Transverse colon (tissue), 4 donors: ENCODE data around the gene FARSB.

ENCODE experiments used
- CTCF ChIP-seq, 5 experiments: fragments of 200-600 bp in 3 of 5; fragments of 450-650 bp in 2 of 5; sonication (generic) in 3 of 5; IDR thresholded peaks; 1 replicate in 2 of 5; 2 replicates in 3 of 5; pipeline ENCODE4 v1.5.1; 2016 to 2017; ENCODE audit warnings: antibody characterized with exemption in 5 of 5, inconsistent platforms in 3 of 5, mild to moderate bottlenecking in 2 of 5, moderate library complexity in 1 of 5
- EP300 ChIP-seq: sonication (generic); formaldehyde crosslinking; IDR thresholded peaks from one replicate; pipeline ENCODE4 v1.6.1; 2017; ENCODE audit warnings: antibody characterized with exemption, low read depth
- POLR2A ChIP-seq: fragments of 450-650 bp; IDR thresholded peaks from one replicate; pipeline ENCODE4 v1.6.1; 2016; ENCODE audit warnings: antibody characterized with exemption, mild to moderate bottlenecking, moderate library complexity
- POLR2AphosphoS5 ChIP-seq, 3 donors: sonication (generic); formaldehyde crosslinking; IDR thresholded peaks; one replicate each; pipeline ENCODE4 v1.6.1; 2016; ENCODE audit warnings: antibody characterized with exemption in 3 of 3

DNA sequence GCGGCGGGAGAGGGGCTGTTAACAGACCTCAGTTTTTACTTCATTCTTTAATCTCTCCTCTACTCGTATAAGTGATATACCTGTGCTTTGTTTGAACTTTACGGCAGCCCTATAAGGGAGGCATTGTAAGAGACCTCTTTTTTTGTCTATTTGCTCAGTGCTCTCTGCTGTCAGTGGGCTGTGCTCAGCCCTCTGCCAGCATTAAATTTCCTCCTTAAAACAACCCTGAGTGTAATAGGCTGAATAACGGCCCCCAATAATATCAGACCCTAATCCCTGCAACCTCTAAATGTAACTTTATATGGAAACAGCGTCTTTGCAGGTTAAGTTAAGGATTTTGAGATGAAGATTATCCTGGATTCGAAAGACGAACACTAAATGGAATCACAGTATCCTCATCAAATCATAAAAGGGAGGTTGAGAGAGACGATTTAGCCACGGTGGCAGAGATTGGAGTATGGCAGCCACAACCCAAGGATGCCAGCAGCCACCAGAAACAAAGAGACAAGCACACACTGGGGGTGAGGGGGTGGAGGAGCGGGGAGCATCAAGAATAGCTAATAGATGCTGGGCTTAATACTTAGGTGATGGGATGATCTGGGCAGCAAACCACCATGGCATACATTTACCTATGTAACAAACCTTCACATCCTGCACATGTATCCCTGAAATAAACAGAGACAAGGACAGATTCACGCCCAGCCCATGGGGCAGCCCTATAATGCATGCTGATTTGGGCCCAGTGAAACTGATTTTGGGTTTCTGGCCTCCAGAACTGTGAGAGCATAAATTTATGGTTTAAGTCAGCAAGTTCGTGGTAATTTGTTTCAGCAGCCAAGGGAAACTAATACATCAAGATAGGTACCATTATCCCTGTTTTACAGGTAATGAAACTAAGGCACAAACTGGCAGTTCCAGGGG is 894 bp upstream of the FARSB start:
- no peak for TF ChIP-seq CTCF (IDR thresholded peaks at IDR 0.05)
- TF ChIP-seq EP300, result no peak
- no peak for TF ChIP-seq POLR2AphosphoS5 (IDR thresholded peaks at IDR 0.05)
- no peak for TF ChIP-seq POLR2A
